Measurements from ENCODE around the gene PDGFB.
A peak's percentile ranks its signal among the peaks of the same experiment; 100 is the strongest.

- TF ChIP-seq CTCF (conservative IDR thresholded peaks at IDR 0.05; ENCODE audit: low read depth, low read length) (no peak), POLR2A (IDR thresholded peaks at IDR 0.05; ENCODE audit: low read depth, low read length) (no peak), MAZ (IDR thresholded peaks at IDR 0.05; ENCODE audit: borderline replicate concordance, low read depth, low read length) (no peak), BHLHE40 (IDR thresholded peaks at IDR 0.05; ENCODE audit: low read depth, low read length) (no peak), RAD21 (IDR thresholded peaks at IDR 0.05; ENCODE audit: low read length) (no peak), SMC3 (IDR thresholded peaks at IDR 0.05; ENCODE audit: low read depth, low read length) (no peak), MXI1 (IDR thresholded peaks at IDR 0.05; ENCODE audit: borderline replicate concordance, low read depth, low read length) (no peak), FOS (IDR thresholded peaks at IDR 0.05; ENCODE audit: low read depth, low read length) (no peak), RFX5 (IDR thresholded peaks at IDR 0.05; ENCODE audit: low read depth, low read length) (no peak), CEBPB (IDR thresholded peaks at IDR 0.05; ENCODE audit: low read depth, low read length) (no peak), NFE2L2 (IDR thresholded peaks at IDR 0.05; ENCODE audit: low read depth, low read length) (no peak)
- TF ChIP-seq, protein P1, sequence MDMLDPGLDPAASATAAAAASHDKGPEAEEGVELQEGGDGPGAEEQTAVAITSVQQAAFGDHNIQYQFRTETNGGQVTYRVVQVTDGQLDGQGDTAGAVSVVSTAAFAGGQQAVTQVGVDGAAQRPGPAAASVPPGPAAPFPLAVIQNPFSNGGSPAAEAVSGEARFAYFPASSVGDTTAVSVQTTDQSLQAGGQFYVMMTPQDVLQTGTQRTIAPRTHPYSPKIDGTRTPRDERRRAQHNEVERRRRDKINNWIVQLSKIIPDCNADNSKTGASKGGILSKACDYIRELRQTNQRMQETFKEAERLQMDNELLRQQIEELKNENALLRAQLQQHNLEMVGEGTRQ (IDR thresholded peaks at IDR 0.05; ENCODE audit: low read depth, low read length) = peak; percentile 68
Observed at GRCh38 chr22:39240831-39241793, 3.7 kb downstream of the PDGFB start.

Data from IMR-90 (cell line).